GM23338 (cell line): ENCODE results near the gene SCLT1. TPM values are rescaled to one million over a fixed set of nuclear protein-coding genes. Genes with fewer than 3 reads are reported as not detected.

ENCODE experiments used
- ATAC-seq: fragments of 200-7000 bp; cut with Tn5 transposase; 3 replicates; pipeline ENCODE4 v1.9.1; 2020
- DNase-seq: peaks from one replicate; pipeline ENCODE4 v3.0.0-alpha.2; 2015; ENCODE audit warnings: low spot score
- H2AFZ ChIP-seq: fragments of 200-600 bp; sonication (generic); 2 replicates; pipeline ENCODE4 v1.8.0; 2016; ENCODE audit warnings: antibody characterized with exemption, mild to moderate bottlenecking, moderate library complexity
- H3F3A ChIP-seq: fragments of 200-600 bp; sonication (generic); replicated peaks from 2 replicates; pipeline ENCODE4 v1.8.0; 2017; ENCODE audit warnings: antibody characterized with exemption, mixed run types, low read depth
- H3K27ac ChIP-seq: fragments of 200-600 bp; sonication (generic); 2 replicates; pipeline ENCODE4 v1.6.1; 2016; ENCODE audit warnings: low read depth
- H3K27me3 ChIP-seq: fragments of 200-600 bp; sonication (generic); 2 replicates; pipeline ENCODE4 v1.8.0; 2016; ENCODE audit warnings: mild to moderate bottlenecking, mixed run types, moderate library complexity; ENCODE audit not compliant: insufficient read depth
- H3K36me3 ChIP-seq: fragments of 200-600 bp; sonication (generic); 2 replicates; pipeline ENCODE4 v1.8.0; 2016; ENCODE audit warnings: mild to moderate bottlenecking; ENCODE audit not compliant: insufficient read depth
- H3K4me1 ChIP-seq: fragments of 200-600 bp; sonication (generic); 2 replicates; pipeline ENCODE4 v1.8.0; 2016; ENCODE audit warnings: mild to moderate bottlenecking, moderate library complexity; ENCODE audit not compliant: insufficient read depth
- H3K4me2 ChIP-seq: fragments of 200-600 bp; sonication (generic); 2 replicates; pipeline ENCODE4 v1.7.1; 2017; ENCODE audit warnings: mixed run types
- H3K4me3 ChIP-seq: fragments of 200-600 bp; sonication (generic); 2 replicates; pipeline ENCODE4 v1.6.1; 2016; ENCODE audit warnings: mixed run types
- H3K79me2 ChIP-seq: fragments of 200-600 bp; sonication (generic); replicated peaks from 2 replicates; pipeline ENCODE4 v1.8.0; 2017; ENCODE audit warnings: mild to moderate bottlenecking; ENCODE audit not compliant: insufficient read depth
- H3K9me2 ChIP-seq: fragments of 200-600 bp; sonication (generic); 2 replicates; pipeline ENCODE4 v1.8.0; 2017; ENCODE audit not compliant: insufficient read depth
- H4K20me1 ChIP-seq: fragments of 200-600 bp; sonication (generic); replicated peaks from 2 replicates; pipeline ENCODE4 v1.8.0; 2017; ENCODE audit warnings: mild to moderate bottlenecking; ENCODE audit not compliant: insufficient read depth
- H3K27ac Mint-ChIP-seq: 2 replicates; pipeline ENCODE4 v1.8.0; 2020; ENCODE audit warnings: inconsistent platforms, mild to moderate bottlenecking, moderate library complexity, mixed read lengths
- H3K27me3 Mint-ChIP-seq: 3 replicates; pipeline ENCODE4 v1.8.0; 2022; ENCODE audit warnings: low read depth, mild to moderate bottlenecking, moderate library complexity, mixed read lengths, inconsistent platforms; ENCODE audit not compliant: insufficient read depth, poor library complexity
- H3K36me3 Mint-ChIP-seq: 3 replicates; pipeline ENCODE4 v1.8.0; 2021; ENCODE audit warnings: low read depth, mild to moderate bottlenecking, inconsistent platforms, moderate library complexity, mixed read lengths
- H3K4me1 Mint-ChIP-seq: 3 replicates; pipeline ENCODE4 v1.8.0; 2020; ENCODE audit warnings: mild to moderate bottlenecking, inconsistent platforms, mixed read lengths
- H3K4me3 Mint-ChIP-seq: 3 replicates; pipeline ENCODE4 v1.8.0; 2021; ENCODE audit warnings: moderate library complexity, mild to moderate bottlenecking, inconsistent platforms, mixed read lengths
- H3K9me3 Mint-ChIP-seq: 3 replicates; pipeline ENCODE4 v1.8.0; 2020; ENCODE audit warnings: moderate library complexity, mild to moderate bottlenecking, inconsistent platforms, mixed read lengths
- CREB1 ChIP-seq: fragments of 250-450 bp; sonication (Bioruptor Pico); IDR thresholded peaks from 2 replicates; pipeline ENCODE4 v1.5.0; 2020; ENCODE audit warnings: low read depth, mild to moderate bottlenecking, moderate library complexity
- EZH2 ChIP-seq: fragments of 200-600 bp; sonication (generic); IDR thresholded peaks from one replicate; pipeline ENCODE4 v1.8.0; 2017; ENCODE audit warnings: antibody characterized with exemption, mild to moderate bottlenecking, low read depth; ENCODE audit not compliant: unreplicated experiment
- EZH2phosphoT487 ChIP-seq: fragments of 200-600 bp; sonication (generic); IDR thresholded peaks from one replicate; pipeline ENCODE4 v1.8.1; 2018; ENCODE audit warnings: antibody characterized with exemption; ENCODE audit not compliant: unreplicated experiment
- JUNB ChIP-seq: IDR thresholded peaks from one replicate; pipeline ENCODE4 v1.6.1; 2016; ENCODE audit warnings: antibody characterized with exemption; ENCODE audit not compliant: unreplicated experiment
- NANOG ChIP-seq: IDR thresholded peaks from 2 replicates; pipeline ENCODE4 v1.6.1; 2016; ENCODE audit warnings: antibody characterized with exemption, borderline replicate concordance
- POLR2AphosphoS5 ChIP-seq: IDR thresholded peaks from 2 replicates; pipeline ENCODE4 v1.6.1; 2016; ENCODE audit warnings: antibody characterized with exemption, low read depth
- REST ChIP-seq: IDR thresholded peaks from one replicate; pipeline ENCODE4 v1.6.1; 2018; ENCODE audit warnings: antibody characterized with exemption; ENCODE audit not compliant: unreplicated experiment
- STAT1 ChIP-seq: IDR thresholded peaks from one replicate; pipeline ENCODE4 v1.6.1; 2016; ENCODE audit warnings: antibody characterized with exemption; ENCODE audit not compliant: unreplicated experiment
- ZNF114 ChIP-seq: fragments of 250-450 bp; sonication (Bioruptor Pico); IDR thresholded peaks from 2 replicates; pipeline ENCODE4 v1.5.0; 2020; ENCODE audit warnings: mild to moderate bottlenecking, moderate library complexity
- ZNF331 ChIP-seq: fragments of 250-450 bp; sonication (Bioruptor Pico); IDR thresholded peaks from 2 replicates; pipeline ENCODE4 v1.5.0; 2020; ENCODE audit warnings: low read depth, mild to moderate bottlenecking, moderate library complexity
- polyA plus RNA-seq: library from polyadenylated mRNA; unstranded; fragments of >200 nt; fragmentation: Nextera tagmentation; extraction: Ambion mirVana; gene quantifications from 2 replicates; pipeline ENCODE4 v1.2.1, GENCODE V29; 2016
- total RNA-seq: library from RNA; depleted of rRNA; stranded (reverse); fragments of >200 nt; shearing (Covaris generic); gene quantifications from 2 replicates; pipeline ENCODE4 v1.2.3, GENCODE V29; 2014
- TF ChIP-seq, protein P1 (sequence below), 2 experiments: fragments of 200-600 bp in 1 of 2; sonication (generic) in 1 of 2; conservative IDR thresholded peaks; 2 replicates each; pipeline versions ENCODE4 v1.5.1 to v1.6.1; 2016 to 2017; ENCODE audit warnings: antibody characterized with exemption in 2 of 2, low read depth in 2 of 2, mild to moderate bottlenecking in 2 of 2, moderate library complexity in 1 of 2
- TF ChIP-seq, protein P2 (sequence below): IDR thresholded peaks from 2 replicates; pipeline ENCODE4 v1.6.1; 2016; ENCODE audit warnings: antibody characterized with exemption

SCLT1 gene
- total and polyA plus RNA-seq, 2 experiments from 2014 or later = 18.5 to 18.9 TPM

DNA sequence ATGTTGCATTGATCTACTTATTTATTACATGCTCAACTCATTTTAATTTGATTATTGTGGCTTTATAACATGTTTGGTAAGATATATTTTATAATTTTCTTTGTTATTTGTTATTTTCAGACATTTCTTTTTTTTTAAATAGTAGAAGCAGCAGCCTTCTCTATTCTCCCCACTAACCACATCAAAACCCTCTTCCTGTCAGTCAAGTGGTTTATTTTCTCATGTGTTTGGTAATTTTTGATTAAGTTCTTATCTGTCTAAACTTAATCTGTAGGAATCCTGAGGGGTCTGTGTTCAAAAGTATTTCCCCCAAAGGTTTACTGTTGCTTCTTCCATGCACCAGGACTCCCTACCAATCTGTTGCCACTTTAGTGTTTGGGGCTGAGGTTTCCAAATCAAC is 131.9 kb downstream of the SCLT1 start (continued):
- no peak for TF ChIP-seq REST

DNA sequence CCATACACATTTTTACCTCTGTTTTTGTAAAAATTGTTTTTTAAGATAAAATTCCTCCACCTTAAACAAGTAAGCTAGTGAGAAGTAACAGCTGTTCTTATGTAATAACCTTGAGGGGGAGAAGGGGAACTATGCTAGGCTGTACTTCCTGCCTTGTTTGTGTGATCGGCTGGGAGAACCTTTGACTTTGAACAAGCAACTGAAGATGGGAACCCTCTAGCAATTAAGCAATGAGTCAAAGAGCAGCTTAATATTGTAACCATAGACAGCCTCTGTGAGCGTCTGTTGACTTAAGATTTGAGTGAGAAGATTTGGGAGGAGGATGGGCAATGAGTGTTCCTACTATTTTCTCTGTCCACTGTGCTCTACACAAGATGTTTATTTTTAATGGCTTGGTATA is 135.1 kb downstream of the SCLT1 start:
- H2AFZ ChIP-seq = no peak overlapping the region
- no peak overlapping the region for H3K4me2 ChIP-seq
- Mint-ChIP-seq H3K9me3 (no peaks in the 10 kb centered on the region), H3K27me3 (no peaks in the 10 kb centered on the region), H3K4me3 (no peak overlapping the region), H3K4me1 (no peaks in the 10 kb centered on the region), H3K36me3 (no peaks in the 10 kb centered on the region), H3K27ac (no peak overlapping the region; the same call in 1 of the 2 replicates)
- H3K27me3 ChIP-seq = no peaks in the 10 kb centered on the region
- no peaks in the 10 kb centered on the region for H3K79me2 ChIP-seq
- no peaks in the 10 kb centered on the region for H3K9me2 ChIP-seq
- ATAC-seq (no peak), DNase-seq (no peak)
- H3F3A ChIP-seq = no peaks in the 10 kb centered on the region
- H3K4me3 ChIP-seq = no peak overlapping the region
- H3K4me1 ChIP-seq = no peaks in the 10 kb centered on the region
- no peaks in the 10 kb centered on the region for H4K20me1 ChIP-seq
- H3K36me3 ChIP-seq = no peaks in the 10 kb centered on the region
- no peak overlapping the region for H3K27ac ChIP-seq
- TF ChIP-seq ZNF114 (CRISPR knock-in tag) (no peak), ZNF331 (CRISPR knock-in tag) (no peak), NANOG (no peak), STAT1 (no peak), CREB1 (CRISPR knock-in tag) (no peak), POLR2AphosphoS5 (no peak), EZH2 (no peak), EZH2phosphoT487 (no peak), JUNB (no peak), REST (no peak)
- TF ChIP-seq, protein P1, sequence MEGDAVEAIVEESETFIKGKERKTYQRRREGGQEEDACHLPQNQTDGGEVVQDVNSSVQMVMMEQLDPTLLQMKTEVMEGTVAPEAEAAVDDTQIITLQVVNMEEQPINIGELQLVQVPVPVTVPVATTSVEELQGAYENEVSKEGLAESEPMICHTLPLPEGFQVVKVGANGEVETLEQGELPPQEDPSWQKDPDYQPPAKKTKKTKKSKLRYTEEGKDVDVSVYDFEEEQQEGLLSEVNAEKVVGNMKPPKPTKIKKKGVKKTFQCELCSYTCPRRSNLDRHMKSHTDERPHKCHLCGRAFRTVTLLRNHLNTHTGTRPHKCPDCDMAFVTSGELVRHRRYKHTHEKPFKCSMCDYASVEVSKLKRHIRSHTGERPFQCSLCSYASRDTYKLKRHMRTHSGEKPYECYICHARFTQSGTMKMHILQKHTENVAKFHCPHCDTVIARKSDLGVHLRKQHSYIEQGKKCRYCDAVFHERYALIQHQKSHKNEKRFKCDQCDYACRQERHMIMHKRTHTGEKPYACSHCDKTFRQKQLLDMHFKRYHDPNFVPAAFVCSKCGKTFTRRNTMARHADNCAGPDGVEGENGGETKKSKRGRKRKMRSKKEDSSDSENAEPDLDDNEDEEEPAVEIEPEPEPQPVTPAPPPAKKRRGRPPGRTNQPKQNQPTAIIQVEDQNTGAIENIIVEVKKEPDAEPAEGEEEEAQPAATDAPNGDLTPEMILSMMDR (conservative IDR thresholded peaks at IDR 0.05; ENCODE audit: low read depth in 2 of 2) = no peak
- TF ChIP-seq, protein P2, sequence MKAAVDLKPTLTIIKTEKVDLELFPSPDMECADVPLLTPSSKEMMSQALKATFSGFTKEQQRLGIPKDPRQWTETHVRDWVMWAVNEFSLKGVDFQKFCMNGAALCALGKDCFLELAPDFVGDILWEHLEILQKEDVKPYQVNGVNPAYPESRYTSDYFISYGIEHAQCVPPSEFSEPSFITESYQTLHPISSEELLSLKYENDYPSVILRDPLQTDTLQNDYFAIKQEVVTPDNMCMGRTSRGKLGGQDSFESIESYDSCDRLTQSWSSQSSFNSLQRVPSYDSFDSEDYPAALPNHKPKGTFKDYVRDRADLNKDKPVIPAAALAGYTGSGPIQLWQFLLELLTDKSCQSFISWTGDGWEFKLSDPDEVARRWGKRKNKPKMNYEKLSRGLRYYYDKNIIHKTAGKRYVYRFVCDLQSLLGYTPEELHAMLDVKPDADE = no peak
